GM23248 (cell line): Measurements from ENCODE around the gene OR8J1.

Experiments
- EZH2 ChIP-seq: fragments of 200-600 bp; sonication (generic); IDR thresholded peaks from 2 replicates; pipeline ENCODE4 v1.6.1; 2018; ENCODE audit warnings: antibody characterized with exemption, mild to moderate bottlenecking; ENCODE audit not compliant: insufficient read depth, poor library complexity, severe bottlenecking
- EZH2phosphoT487 ChIP-seq: fragments of 200-600 bp; sonication (generic); IDR thresholded peaks from 2 replicates; pipeline ENCODE4 v1.6.1; 2018; ENCODE audit warnings: antibody characterized with exemption, moderate library complexity, mild to moderate bottlenecking, low read depth; ENCODE audit not compliant: insufficient read depth

DNA sequence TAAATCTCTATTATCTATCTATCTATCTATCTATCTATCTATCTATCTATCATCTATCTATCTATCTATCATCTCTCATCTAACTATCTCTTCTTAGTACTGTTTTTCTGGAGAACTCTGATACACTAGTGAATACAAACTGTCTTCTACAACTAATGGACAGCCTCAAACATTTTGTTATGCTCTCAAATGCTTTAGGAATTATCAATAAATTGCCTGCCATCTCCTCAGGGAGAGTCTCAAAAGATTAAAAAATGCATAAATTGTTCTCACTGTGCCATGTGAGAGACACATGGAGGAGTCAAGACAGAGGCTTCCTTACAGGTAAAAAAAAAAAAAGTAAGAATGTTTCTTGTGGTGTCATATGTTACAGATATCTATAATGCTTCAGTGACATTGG, 39.2 kb upstream of the OR8J1 start, which contains the start of gene OR8K3:
- TF ChIP-seq EZH2 (no peak), EZH2phosphoT487 (no peak)
